Breast epithelium (tissue), 4 donors: ENCODE data around the gene DRC3. TPM values are rescaled to one million over a fixed set of nuclear protein-coding genes. Genes with fewer than 3 reads are reported as not detected.

Experiments
- DNase-seq, 2 donors: peaks; one replicate each; pipeline ENCODE4 v3.0.0-alpha.2; 2019; ENCODE audit warnings: low spot score in 2 of 2
- H3K27ac ChIP-seq, 2 donors: fragments of 200-600 bp; sonication (generic) in 1 of 2; one replicate each; pipeline ENCODE4 v1.5.1; 2016 to 2019; ENCODE audit warnings: mild to moderate bottlenecking in 1 of 2
- H3K27me3 ChIP-seq, 2 donors: fragments of 200-600 bp; sonication (generic) in 1 of 2; one replicate each; pipeline versions ENCODE4 v1.5.1 to v1.6.0; 2017 to 2019; ENCODE audit warnings: control low read depth in 1 of 2, mild to moderate bottlenecking in 1 of 2
- H3K36me3 ChIP-seq: fragments of 200-600 bp; one replicate; pipeline ENCODE4 v1.5.1; 2019
- H3K4me1 ChIP-seq, 2 donors: fragments of 200-600 bp; sonication (generic); one replicate each; pipeline ENCODE4 v1.5.1; 2016 to 2019; ENCODE audit warnings: control low read depth in 1 of 2
- H3K4me3 ChIP-seq, 3 donors: fragments of 200-600 bp; sonication (generic); 1 replicate in 2 of 3; 2 replicates in 1 of 3; pipeline ENCODE4 v1.5.1; 2016 to 2019; ENCODE audit warnings: mild to moderate bottlenecking in 3 of 3, moderate library complexity in 2 of 3
- H3K9me3 ChIP-seq, 2 donors: fragments of 200-600 bp; sonication (generic) in 1 of 2; one replicate each; pipeline ENCODE4 v1.5.1; 2016 to 2019; ENCODE audit warnings: control low read depth in 1 of 2
- CTCF ChIP-seq, 3 donors: fragments of 450-650 bp; IDR thresholded peaks; one replicate each; pipeline ENCODE4 v1.5.1; 2016 to 2017; ENCODE audit warnings: antibody characterized with exemption in 3 of 3, mild to moderate bottlenecking in 3 of 3, moderate library complexity in 3 of 3
- POLR2A ChIP-seq: fragments of 450-650 bp; IDR thresholded peaks from one replicate; pipeline ENCODE4 v1.6.1; 2016; ENCODE audit warnings: antibody characterized with exemption, mild to moderate bottlenecking, moderate library complexity
- POLR2AphosphoS5 ChIP-seq, 3 donors: sonication (generic); formaldehyde crosslinking; IDR thresholded peaks; one replicate each; pipeline ENCODE4 v1.6.1; 2017; ENCODE audit warnings: antibody characterized with exemption in 3 of 3
- intact Hi-C: fragments of 100-400 bp; cut with DNase I; formaldehyde crosslinking; loops from one replicate; pipeline ENCODE4 v1.15.1; 2023; ENCODE audit warnings: low total_unique reads
- total RNA-seq, 3 donors: library from RNA; depleted of rRNA; stranded (reverse); fragments of >200 nt; gene quantifications; one replicate each; pipeline ENCODE4 v1.1.0, GENCODE V29; 2016

The DRC3 gene
- total RNA-seq, 3 donors from 2014 or later, result 0.96 to 18.0 (median 10.5) TPM

GRCh38 chr17:18027280-18027679 is 54.6 kb downstream of the DRC3 start:
- no peak overlapping the region for H3K4me3 ChIP-seq
- no peak for DNase-seq
- H3K36me3 ChIP-seq, result no peaks in the 10 kb centered on the region
- TF ChIP-seq CTCF (IDR thresholded peaks at IDR 0.05) (no peak), POLR2AphosphoS5 (IDR thresholded peaks at IDR 0.05) (no peak), POLR2A (no peak)
- H3K27ac ChIP-seq, result no peak overlapping the region
- H3K9me3 ChIP-seq, result no peaks in the 10 kb centered on the region
- H3K4me1 ChIP-seq, result no peaks in the 10 kb centered on the region
- intact Hi-C loops, result no loop called here
- no peaks in the 10 kb centered on the region for H3K27me3 ChIP-seq

- intact Hi-C loops, result no loop called here
- no peaks in the 10 kb centered on the region for H3K9me3 ChIP-seq
- TF ChIP-seq POLR2AphosphoS5 (IDR thresholded peaks at IDR 0.05) (no peak), CTCF (IDR thresholded peaks at IDR 0.05) (no peak), POLR2A (no peak)
- no peak overlapping the region for H3K27ac ChIP-seq
- no peaks in the 10 kb centered on the region for H3K4me1 ChIP-seq
- no peaks in the 10 kb centered on the region for H3K27me3 ChIP-seq
- H3K36me3 ChIP-seq, result no peaks in the 10 kb centered on the region
- no peak overlapping the region for H3K4me3 ChIP-seq
- no peak for DNase-seq
These were observed 55.7 kb downstream of the DRC3 start for GRCh38 chr17:18028114-18028951.

DNA sequence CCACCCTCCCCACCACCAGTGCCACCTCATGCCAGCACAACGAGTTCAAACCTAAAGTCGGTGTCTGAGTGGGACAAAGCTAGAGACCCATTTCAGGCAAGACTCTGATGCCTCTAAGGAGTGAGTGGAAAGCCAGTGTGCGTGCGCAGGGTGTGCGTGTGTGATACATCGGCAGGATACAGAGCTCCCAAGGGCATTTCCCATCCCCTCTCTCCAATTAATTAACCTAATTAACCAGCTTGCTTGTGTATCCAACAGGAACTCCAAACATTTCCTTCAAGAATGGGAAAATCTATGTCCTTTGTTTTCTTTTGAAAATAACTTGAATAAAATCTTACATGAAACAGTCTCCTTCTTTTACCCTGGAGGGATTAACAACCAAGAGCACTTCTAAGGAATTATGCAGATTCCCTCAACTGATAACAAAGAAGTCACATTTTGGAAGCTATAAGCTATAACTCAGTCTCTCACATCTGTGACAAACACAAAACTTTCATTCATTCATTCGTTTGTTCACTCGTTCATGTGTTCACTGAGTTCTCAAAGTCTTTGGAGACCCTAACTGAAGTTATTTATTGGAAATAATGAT is 56.4 kb downstream of the DRC3 start:
- Histone ChIP-seq H3K9me3 (no peaks in the 10 kb centered on the region), H3K4me1 (no peaks in the 10 kb centered on the region), H3K27me3 (no peaks in the 10 kb centered on the region), H3K4me3 (no peak overlapping the region), H3K27ac (no peak overlapping the region), H3K36me3 (no peaks in the 10 kb centered on the region)
- TF ChIP-seq POLR2AphosphoS5 (IDR thresholded peaks at IDR 0.05), result no peak
- no peak for DNase-seq
- intact Hi-C loops, result no loop called here

GRCh38 chr17:18031955-18032354 is 59.3 kb downstream of the DRC3 start:
- intact Hi-C loops, result loop anchor here (10.0 kb wide), 1 partner anchor 217 kb away; no protein-coding TSS in a partner anchor
- Histone ChIP-seq H3K4me3 (no peak overlapping the region), H3K27ac (peak overlapping the region in 1 of 2 donors; percentile 7), H3K36me3 (no peaks in the 10 kb centered on the region), H3K27me3 (no peaks in the 10 kb centered on the region), H3K9me3 (no peaks in the 10 kb centered on the region), H3K4me1 (no peaks in the 10 kb centered on the region)
- TF ChIP-seq POLR2AphosphoS5 (IDR thresholded peaks at IDR 0.05) (no peak), POLR2A (no peak), CTCF (IDR thresholded peaks at IDR 0.05) (no peak)
- no peak for DNase-seq

- no peaks in the 10 kb centered on the region for H3K9me3 ChIP-seq
- peak in 1 of 2 donors; percentile 36 for DNase-seq
- no peak overlapping the region for H3K27ac ChIP-seq
- TF ChIP-seq POLR2AphosphoS5 (IDR thresholded peaks at IDR 0.05), result peak in 1 of 3 donors; percentile 22
- peak; percentile 18 to 78 (median 63) for TF ChIP-seq CTCF (IDR thresholded peaks at IDR 0.05)
- no peak for TF ChIP-seq POLR2A
- intact Hi-C loops, result loop anchor here (10.0 kb wide), 1 partner anchor 219 kb away; no protein-coding TSS in a partner anchor
- H3K36me3 ChIP-seq, result no peaks in the 10 kb centered on the region
- H3K27me3 ChIP-seq, result no peaks in the 10 kb centered on the region
- no peak overlapping the region for H3K4me3 ChIP-seq
- H3K4me1 ChIP-seq, result peaks cover 4 to 7% of the 10 kb centered on the region in 2 donors
These were observed 60.9 kb downstream of the DRC3 start for GRCh38 chr17:18033442-18034099.
